HepG2 (cell line): ENCODE data around the gene NRG3. TPM values are rescaled to one million over a fixed set of nuclear protein-coding genes. Genes with fewer than 3 reads are reported as not detected.

Source experiments
- ATAC-seq: fragments of 200-7000 bp; cut with Tn5 transposase; 3 replicates; pipeline ENCODE4 v1.9.1; 2020; ENCODE audit warnings: mild to moderate bottlenecking, moderate library complexity
- BruUV-seq: library from RNA; stranded (reverse); fragments of 400-500 nt; replicated peaks from 2 replicates; lab custom pipeline; 2021; lab: Mats Ljungman, UMichigan
- CTCF ChIA-PET: fragments of 300-600 bp; formaldehyde crosslinking; extraction: SDS; loops from one replicate; lab custom pipeline; 2021; ENCODE audit warnings: low total read pairs, inconsistent platforms, low intra/inter-chr PET ratio; lab: Yijun Ruan, JAX
- POLR2A ChIA-PET: fragments of 350-600 bp; sonication (Branson Sonifier 250); formaldehyde crosslinking; loops from one replicate; lab custom pipeline; 2020; ENCODE audit warnings: antibody characterized with exemption, inconsistent platforms; lab: Yijun Ruan, JAX
- DNase-seq: peaks from one replicate; pipeline ENCODE4 v3.0.0-alpha.2; 2015; ENCODE audit warnings: low spot score
- FAIRE-seq: peaks from 3 replicates; lab custom pipeline; 2011; peaks lifted over from hg19 to GRCh38; lab: Jason Lieb, UNC
- H2AFZ ChIP-seq: one replicate; pipeline ENCODE4 v1.6.1; 2011; ENCODE audit warnings: low read length, inconsistent platforms
- H3K27ac ChIP-seq: fragments of 300-600 bp; 3 replicates; pipeline ENCODE4 v1.8.0; 2011; ENCODE audit warnings: mixed run types, mild to moderate bottlenecking, mixed read lengths, low read length, inconsistent platforms; ENCODE audit not compliant: insufficient read depth; ENCODE audit errors: extremely low read length
- H3K27me3 ChIP-seq, 2 experiments: fragments of 200-600 bp in 1 of 2; 2 replicates in 1 of 2; 3 replicates in 1 of 2; pipeline versions ENCODE4 v1.6.0 to v1.8.0; 2011; ENCODE audit warnings: low read length in 2 of 2, mild to moderate bottlenecking in 2 of 2, moderate library complexity in 2 of 2, inconsistent platforms in 1 of 2; ENCODE audit not compliant: insufficient read depth in 2 of 2, control insufficient read depth in 1 of 2
- H3K36me3 ChIP-seq, 2 experiments: fragments of 200-600 bp in 1 of 2; replicated peaks in 1 of 2; 2 replicates in 1 of 2; 3 replicates in 1 of 2; pipeline versions ENCODE4 v1.5.1 to v1.8.0; 2011; ENCODE audit warnings: low read length in 2 of 2, inconsistent platforms in 1 of 2; ENCODE audit not compliant: insufficient read depth in 2 of 2, control insufficient read depth in 1 of 2
- H3K4me1 ChIP-seq: 2 replicates; pipeline ENCODE4 v1.5.1; 2012; ENCODE audit warnings: low read length, inconsistent platforms; ENCODE audit not compliant: insufficient read depth
- H3K4me2 ChIP-seq: 2 replicates; pipeline ENCODE4 v1.6.0; 2011; ENCODE audit warnings: low read depth, low read length, inconsistent platforms
- H3K4me3 ChIP-seq, 3 experiments: fragments of 200-600 bp in 1 of 3; sonication (generic), shearing (Covaris generic) in 1 of 3; replicated peaks in 1 of 3; 2 replicates each; pipeline ENCODE4 v1.5.1; 2011 to 2016; ENCODE audit warnings: low read length in 3 of 3, inconsistent platforms in 2 of 3, low read depth in 2 of 3, mild to moderate bottlenecking in 2 of 3, control low read depth in 1 of 3, mixed read lengths in 1 of 3; ENCODE audit not compliant: insufficient read depth in 1 of 3
- H3K79me2 ChIP-seq: one replicate; pipeline ENCODE4 v1.6.1; 2011; ENCODE audit warnings: low read length, inconsistent platforms; ENCODE audit not compliant: insufficient read depth
- H3K9ac ChIP-seq: 2 replicates; pipeline ENCODE4 v1.6.0; 2011; ENCODE audit warnings: mild to moderate bottlenecking, low read depth, low read length, inconsistent platforms; ENCODE audit not compliant: insufficient read depth
- H3K9me3 ChIP-seq: 2 replicates; pipeline ENCODE4 v1.5.1; 2012; ENCODE audit warnings: mild to moderate bottlenecking, low read length
- H4K20me1 ChIP-seq: 2 replicates; pipeline ENCODE4 v1.6.0; 2011; ENCODE audit warnings: inconsistent platforms, mild to moderate bottlenecking, low read length, moderate library complexity; ENCODE audit not compliant: insufficient read depth
- GATAD1 ChIP-seq: IDR thresholded peaks from 2 replicates; pipeline ENCODE4 v1.6.1; 2016; ENCODE audit warnings: missing genetic modification reagents, missing compliant biosample characterization
- HMG20B ChIP-seq: conservative IDR thresholded peaks from 2 replicates; pipeline ENCODE4 v1.6.1; 2016; ENCODE audit warnings: missing genetic modification reagents, missing compliant biosample characterization
- MTF2 ChIP-seq: sonication (generic); formaldehyde crosslinking; IDR thresholded peaks from 2 replicates; pipeline ENCODE4 v1.5.0; 2020; ENCODE audit warnings: missing genetic modification reagents, borderline replicate concordance
- SETDB1 ChIP-seq: sonication (generic); formaldehyde crosslinking; IDR thresholded peaks from 2 replicates; pipeline ENCODE4 v1.5.1; 2020; ENCODE audit warnings: missing genetic modification reagents, mild to moderate bottlenecking, borderline replicate concordance
- SKI ChIP-seq: fragments of 450-650 bp; IDR thresholded peaks from one replicate; pipeline ENCODE4 v1.6.1; 2018; ENCODE audit warnings: mild to moderate bottlenecking; ENCODE audit not compliant: partially characterized antibody
- SNAPC4 ChIP-seq: sonication (generic); formaldehyde crosslinking; IDR thresholded peaks from 2 replicates; pipeline ENCODE4 v1.4.0; 2020; ENCODE audit warnings: mild to moderate bottlenecking, missing genetic modification reagents
- U2AF2 ChIP-seq: fragments of 200-400 bp; formaldehyde crosslinking; IDR thresholded peaks from 2 replicates; pipeline ENCODE4 v1.6.1; 2017; ENCODE audit warnings: low read depth, mild to moderate bottlenecking, low read length
- ZNF235 ChIP-seq: sonication (generic); formaldehyde crosslinking; IDR thresholded peaks from 2 replicates; pipeline ENCODE4 v1.8.1; 2023; ENCODE audit warnings: mild to moderate bottlenecking, missing genetic modification reagents, borderline replicate concordance
- ZNF33A ChIP-seq: sonication (generic); formaldehyde crosslinking; IDR thresholded peaks from 2 replicates; pipeline ENCODE4 v1.5.1; 2020; ENCODE audit warnings: missing genetic modification reagents, mild to moderate bottlenecking, moderate library complexity, borderline replicate concordance
- ZNF446 ChIP-seq: sonication (generic); formaldehyde crosslinking; IDR thresholded peaks from 2 replicates; pipeline ENCODE4 v1.5.0; 2020; ENCODE audit warnings: mild to moderate bottlenecking, missing genetic modification reagents
- WGBS: methylation state at CpG from one replicate; pipeline ENCODE4 v1.1.6; 2017; ENCODE audit warnings: low lambda C conversion rate; 5-methylcytosine and 5-hydroxymethylcytosine counted together
- in situ Hi-C: cut with HindIII; loops from 2 replicates; pipeline ENCODE4 v1.10.0; 2017; ENCODE audit warnings: low pct_unique_long_range_greater_than_20kb; ENCODE audit not compliant: extremely low pct_ligation_motif_present
- intact Hi-C: fragments of 100-400 bp; cut with micrococcal nuclease; formaldehyde crosslinking; loops from one replicate; pipeline ENCODE4 v1.10.0; 2022; ENCODE audit not compliant: unreplicated experiment
- polyA plus RNA-seq, 8 experiments: library from polyadenylated mRNA; depleted of rRNA in 3 of 8; stranded (reverse) in 7 of 8; unstranded in 1 of 8; fragments of >200 nt; fragmentation: Illumina TruSeq in 4 of 8; extraction: Trizol in 4 of 8; gene quantifications; 2 replicates each; pipeline versions ENCODE4 v1.2.1 to v1.2.3, GENCODE V29; 2011 to 2016; ENCODE audit warnings: low read depth in 4 of 8, missing spikeins in 1 of 8, mixed read lengths in 1 of 8; ENCODE audit not compliant: insufficient read depth in 1 of 8
- total RNA-seq, 5 experiments: library from RNA; depleted of rRNA; stranded (reverse); fragments of >200 nt; fragmentation: Illumina TruSeq; extraction: Trizol; gene quantifications; 2 replicates each; pipeline ENCODE4 v1.2.3, GENCODE V29; 2016; ENCODE audit warnings: low read depth in 1 of 5
- TF ChIP-seq, protein P1 (sequence below): sonication (generic); formaldehyde crosslinking; IDR thresholded peaks from 2 replicates; pipeline ENCODE4 v1.4.0; 2020; ENCODE audit warnings: missing genetic modification reagents, borderline replicate concordance

The NRG3 gene
- total and polyA plus RNA-seq, 2 of the 13 experiments (the other 11 are each of a cell fraction or from before 2014, with no cell fraction given), result not detected

- 95% methylated on average over 1 of the region's 1 CpG for WGBS
- peaks cover 41% of the 10 kb centered on the region for H3K9me3 ChIP-seq
- in situ Hi-C loops, result no loop called here
- no peak overlapping the region for H3K4me2 ChIP-seq
- TF ChIP-seq SNAPC4 (CRISPR knock-in tag) (no peak), ZNF33A (CRISPR knock-in tag) (no peak), MTF2 (CRISPR knock-in tag) (no peak), SKI (no peak), GATAD1 (CRISPR knock-in tag) (no peak), HMG20B (CRISPR knock-in tag) (no peak), SETDB1 (CRISPR knock-in tag) (no peak), U2AF2 (no peak), ZNF235 (CRISPR knock-in tag) (no peak), ZNF446 (CRISPR knock-in tag) (no peak)
- TF ChIP-seq, protein P1, sequence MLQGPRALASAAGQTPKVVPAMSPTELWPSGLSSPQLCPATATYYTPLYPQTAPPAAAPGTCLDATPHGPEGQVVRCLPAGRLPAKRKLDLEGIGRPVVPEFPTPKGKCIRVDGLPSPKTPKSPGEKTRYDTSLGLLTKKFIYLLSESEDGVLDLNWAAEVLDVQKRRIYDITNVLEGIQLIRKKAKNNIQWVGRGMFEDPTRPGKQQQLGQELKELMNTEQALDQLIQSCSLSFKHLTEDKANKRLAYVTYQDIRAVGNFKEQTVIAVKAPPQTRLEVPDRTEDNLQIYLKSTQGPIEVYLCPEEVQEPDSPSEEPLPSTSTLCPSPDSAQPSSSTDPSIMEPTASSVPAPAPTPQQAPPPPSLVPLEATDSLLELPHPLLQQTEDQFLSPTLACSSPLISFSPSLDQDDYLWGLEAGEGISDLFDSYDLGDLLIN (CRISPR knock-in tag), result no peak
- TF ChIP-seq, all 625 proteins: peak for 0
- ChIA-PET POLR2A (no interaction called here), CTCF (no interaction called here)
- H3K4me1 ChIP-seq, result no peaks in the 10 kb centered on the region
- intact Hi-C loops, result no loop called here
- H3K36me3 ChIP-seq, result no peaks in the 10 kb centered on the region
- H3K27me3 ChIP-seq, result no peaks in the 10 kb centered on the region
- FAIRE-seq (no peak), ATAC-seq (no peak), DNase-seq (no peak)
- no peak overlapping the region for H2AFZ ChIP-seq
- no TSS peak for BruUV-seq
- no peak overlapping the region for H3K9ac ChIP-seq
- H3K27ac ChIP-seq, result no peak overlapping the region
- no peaks in the 10 kb centered on the region for H3K79me2 ChIP-seq
- H4K20me1 ChIP-seq, result no peaks in the 10 kb centered on the region
- no peak overlapping the region for H3K4me3 ChIP-seq
Measured at GRCh38 chr10:82826132-82826531, 951.1 kb downstream of the NRG3 start.
